Measurements from ENCODE around the gene PPP4R3B. TPM values are rescaled to one million over a fixed set of nuclear protein-coding genes. Genes with fewer than 3 reads are reported as not detected.
"Not testable (repeated sequence)": the region's sequence is repeated elsewhere in the genome, so short reads cannot be mapped to it uniquely, and the experiment has no call there.

Gene PPP4R3B
- polyA plus RNA-seq, 1 donor (not counting 4 experiments of a cell fraction or from before 2014, with no cell fraction given) = 30.1 TPM

DNA sequence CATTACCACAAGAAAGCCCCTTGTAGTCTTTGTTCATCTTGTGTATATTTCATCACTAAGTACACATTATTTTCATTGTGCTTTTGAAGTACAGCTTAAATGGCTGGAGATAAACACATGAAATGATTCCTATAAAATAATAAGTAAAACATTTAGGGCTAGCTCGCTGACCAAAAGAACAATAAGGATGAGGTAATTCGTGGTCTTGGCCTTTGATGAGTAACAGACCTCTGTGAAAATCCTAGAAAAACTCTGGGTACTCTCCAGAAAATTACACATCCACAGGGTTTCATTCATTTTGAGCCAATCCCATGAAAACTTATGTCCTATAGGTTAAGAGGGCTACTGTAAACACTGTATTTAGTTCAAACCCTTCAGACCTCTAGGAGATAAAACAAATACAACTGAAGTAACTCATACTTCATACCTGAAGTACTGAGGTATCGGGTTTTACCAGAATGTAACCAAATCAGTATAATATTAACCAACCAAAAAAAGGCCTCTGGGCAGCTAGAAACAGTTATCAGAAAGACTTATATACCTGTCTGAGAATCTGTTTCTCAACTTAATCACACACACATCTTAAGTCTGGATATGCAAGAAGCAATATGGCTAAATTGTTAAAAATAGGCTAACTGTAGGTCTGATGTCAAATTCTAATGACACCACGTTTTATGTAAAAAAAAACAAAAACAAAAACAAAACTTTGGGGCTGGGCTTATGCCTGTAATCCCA, 66.9 kb downstream of the PPP4R3B start:
- Histone ChIP-seq H3K27ac (ENCODE audit: control insufficient read depth, insufficient read depth, low read length) (no peak overlapping the region), H3K9me1 (ENCODE audit: control insufficient read depth, extremely low read depth, insufficient read depth, low read length) (no peaks in the 10 kb centered on the region), H4K20me1 (ENCODE audit: control insufficient read depth, extremely low read depth, insufficient read depth, low read length) (no peaks in the 10 kb centered on the region), H3K36me3 (ENCODE audit: control insufficient read depth in 2 of 2, extremely low read depth in 1 of 2, insufficient read depth in 2 of 2, low read length in 2 of 2) (peaks cover 4 to 6% of the 10 kb centered on the region in 2 experiments), H2AFZ (ENCODE audit: control insufficient read depth, low read length) (no peak overlapping the region), H3K4me3 (ENCODE audit: control insufficient read depth in 2 of 3, extremely low read depth in 1 of 3, insufficient read depth in 2 of 3, low read depth in 1 of 3, low read length in 3 of 3) (no peak overlapping the region), H3K9ac (ENCODE audit: control insufficient read depth, extremely low read depth, insufficient read depth, low read length) (no peak overlapping the region), H3K4me1 (ENCODE audit: control insufficient read depth, extremely low read depth, insufficient read depth, low read length) (no peaks in the 10 kb centered on the region), H3K4me2 (ENCODE audit: control insufficient read depth, extremely low read depth, insufficient read depth, low read depth, low read length) (no peak overlapping the region), H3K27me3 (ENCODE audit: control insufficient read depth, extremely low read depth, insufficient read depth, low read length) (no peaks in the 10 kb centered on the region), H3K9me3 (ENCODE audit: control insufficient read depth, low read depth, low read length) (no peaks in the 10 kb centered on the region), H3K79me2 (ENCODE audit: control insufficient read depth, insufficient read depth, low read length) (no peaks in the 10 kb centered on the region)
- dilution Hi-C loops (cut with MboI; ENCODE audit: extremely low pct_ligation_motif_present, low sequenced_read_pairs) = no loop called here
- TF ChIP-seq EZH2 (IDR thresholded peaks at IDR 0.05; ENCODE audit: low read length) = no peak
- TF ChIP-seq, protein P1, sequence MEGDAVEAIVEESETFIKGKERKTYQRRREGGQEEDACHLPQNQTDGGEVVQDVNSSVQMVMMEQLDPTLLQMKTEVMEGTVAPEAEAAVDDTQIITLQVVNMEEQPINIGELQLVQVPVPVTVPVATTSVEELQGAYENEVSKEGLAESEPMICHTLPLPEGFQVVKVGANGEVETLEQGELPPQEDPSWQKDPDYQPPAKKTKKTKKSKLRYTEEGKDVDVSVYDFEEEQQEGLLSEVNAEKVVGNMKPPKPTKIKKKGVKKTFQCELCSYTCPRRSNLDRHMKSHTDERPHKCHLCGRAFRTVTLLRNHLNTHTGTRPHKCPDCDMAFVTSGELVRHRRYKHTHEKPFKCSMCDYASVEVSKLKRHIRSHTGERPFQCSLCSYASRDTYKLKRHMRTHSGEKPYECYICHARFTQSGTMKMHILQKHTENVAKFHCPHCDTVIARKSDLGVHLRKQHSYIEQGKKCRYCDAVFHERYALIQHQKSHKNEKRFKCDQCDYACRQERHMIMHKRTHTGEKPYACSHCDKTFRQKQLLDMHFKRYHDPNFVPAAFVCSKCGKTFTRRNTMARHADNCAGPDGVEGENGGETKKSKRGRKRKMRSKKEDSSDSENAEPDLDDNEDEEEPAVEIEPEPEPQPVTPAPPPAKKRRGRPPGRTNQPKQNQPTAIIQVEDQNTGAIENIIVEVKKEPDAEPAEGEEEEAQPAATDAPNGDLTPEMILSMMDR (optimal IDR thresholded peaks at IDR 0.05 in 1 of 3, IDR thresholded peaks at IDR 0.05 in 1 of 3, conservative IDR thresholded peaks at IDR 0.05 in 1 of 3; ENCODE audit: extremely low read depth in 1 of 3, insufficient read depth in 2 of 3, low read length in 3 of 3) = no peak
- no peak for DNase-seq (ENCODE audit: low read depth, low spot score)
- FAIRE-seq = no peak

DNA sequence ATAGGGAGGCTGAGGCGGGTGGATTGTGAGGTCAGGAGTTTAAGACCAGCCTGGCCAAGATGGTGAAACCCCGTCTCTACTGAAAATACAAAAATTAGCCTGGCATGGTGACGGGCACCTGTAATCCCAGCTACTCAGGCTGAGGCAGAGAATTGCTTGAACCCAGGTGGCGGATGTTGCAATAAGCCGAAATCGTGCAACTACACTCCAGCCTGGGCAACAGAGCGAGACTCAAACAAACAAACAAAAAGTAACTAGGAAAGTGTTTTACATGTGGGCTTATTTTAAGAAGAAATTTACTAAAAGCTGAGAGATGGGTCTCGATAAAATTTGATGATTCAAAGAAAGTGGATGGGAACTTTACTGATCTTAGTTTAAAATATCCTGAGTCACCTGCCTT, 69.7 kb downstream of the PPP4R3B start:
- DNase-seq (ENCODE audit: low read depth, low spot score); H3K4me3 ChIP-seq (ENCODE audit: control insufficient read depth in 2 of 3, extremely low read depth in 1 of 3, insufficient read depth in 2 of 3, low read depth in 1 of 3, low read length in 3 of 3); H3K9me1 ChIP-seq (ENCODE audit: control insufficient read depth, extremely low read depth, insufficient read depth, low read length); H3K27me3 ChIP-seq (ENCODE audit: control insufficient read depth, extremely low read depth, insufficient read depth, low read length); H3K4me1 ChIP-seq (ENCODE audit: control insufficient read depth, extremely low read depth, insufficient read depth, low read length); H3K9me3 ChIP-seq (ENCODE audit: control insufficient read depth, low read depth, low read length); dilution Hi-C loops (cut with MboI; ENCODE audit: extremely low pct_ligation_motif_present, low sequenced_read_pairs); FAIRE-seq; H3K79me2 ChIP-seq (ENCODE audit: control insufficient read depth, insufficient read depth, low read length); H3K27ac ChIP-seq (ENCODE audit: control insufficient read depth, insufficient read depth, low read length); H2AFZ ChIP-seq (ENCODE audit: control insufficient read depth, low read length); H4K20me1 ChIP-seq (ENCODE audit: control insufficient read depth, extremely low read depth, insufficient read depth, low read length); H3K9ac ChIP-seq (ENCODE audit: control insufficient read depth, extremely low read depth, insufficient read depth, low read length); H3K4me2 ChIP-seq (ENCODE audit: control insufficient read depth, extremely low read depth, insufficient read depth, low read depth, low read length): not testable (repeated sequence)
- peaks cover 6 to 10% of the 10 kb centered on the region in 2 experiments for H3K36me3 ChIP-seq (ENCODE audit: control insufficient read depth in 2 of 2, extremely low read depth in 1 of 2, insufficient read depth in 2 of 2, low read length in 2 of 2)

DNA sequence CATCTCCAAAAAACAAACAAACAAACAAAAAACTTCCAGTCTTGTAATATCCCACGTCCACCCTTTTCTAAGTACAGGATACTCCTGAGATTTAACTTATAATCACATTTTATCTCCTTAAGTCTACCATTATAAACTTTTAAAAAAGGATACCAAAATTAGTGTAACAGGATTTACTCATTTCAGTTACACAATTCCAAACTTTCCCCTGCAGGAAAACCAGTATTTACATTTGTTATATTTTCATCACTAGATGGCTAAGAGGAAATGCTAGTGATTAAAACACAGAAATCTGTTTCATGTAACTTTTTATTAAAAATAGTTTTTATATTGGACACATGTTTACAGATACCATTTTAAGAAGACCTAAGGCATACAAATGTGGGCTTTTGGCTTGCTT, 70.4 kb downstream of the PPP4R3B start:
- H3K79me2 ChIP-seq (ENCODE audit: control insufficient read depth, insufficient read depth, low read length) = no peaks in the 10 kb centered on the region
- no peaks in the 10 kb centered on the region for H3K9me1 ChIP-seq (ENCODE audit: control insufficient read depth, extremely low read depth, insufficient read depth, low read length)
- no peak overlapping the region for H2AFZ ChIP-seq (ENCODE audit: control insufficient read depth, low read length)
- H3K4me2 ChIP-seq (ENCODE audit: control insufficient read depth, extremely low read depth, insufficient read depth, low read depth, low read length) = no peak overlapping the region
- no peaks in the 10 kb centered on the region for H3K4me1 ChIP-seq (ENCODE audit: control insufficient read depth, extremely low read depth, insufficient read depth, low read length)
- H3K9ac ChIP-seq (ENCODE audit: control insufficient read depth, extremely low read depth, insufficient read depth, low read length) = no peak overlapping the region
- TF ChIP-seq, protein P1 (optimal IDR thresholded peaks at IDR 0.05 in 1 of 3, IDR thresholded peaks at IDR 0.05 in 1 of 3, conservative IDR thresholded peaks at IDR 0.05 in 1 of 3; ENCODE audit: extremely low read depth in 1 of 3, insufficient read depth in 2 of 3, low read length in 3 of 3) = no peak
- no peak for TF ChIP-seq EZH2 (IDR thresholded peaks at IDR 0.05; ENCODE audit: low read length)
- no peaks in the 10 kb centered on the region for H3K9me3 ChIP-seq (ENCODE audit: control insufficient read depth, low read depth, low read length)
- dilution Hi-C loops (cut with MboI; ENCODE audit: extremely low pct_ligation_motif_present, low sequenced_read_pairs) = no loop called here
- H3K4me3 ChIP-seq (ENCODE audit: control insufficient read depth in 2 of 3, extremely low read depth in 1 of 3, insufficient read depth in 2 of 3, low read depth in 1 of 3, low read length in 3 of 3) = no peak overlapping the region
- H3K27ac ChIP-seq (ENCODE audit: control insufficient read depth, insufficient read depth, low read length) = no peak overlapping the region
- no peak for FAIRE-seq
- H3K27me3 ChIP-seq (ENCODE audit: control insufficient read depth, extremely low read depth, insufficient read depth, low read length) = no peaks in the 10 kb centered on the region
- H3K36me3 ChIP-seq (ENCODE audit: control insufficient read depth in 2 of 2, extremely low read depth in 1 of 2, insufficient read depth in 2 of 2, low read length in 2 of 2) = peaks cover 6 to 10% of the 10 kb centered on the region in 2 experiments
- no peak for DNase-seq (ENCODE audit: low read depth, low spot score)
- H4K20me1 ChIP-seq (ENCODE audit: control insufficient read depth, extremely low read depth, insufficient read depth, low read length) = no peaks in the 10 kb centered on the region
